GM06990 (cell line): ENCODE data around the gene TBC1D5.

Experiments
- DNase-seq: peaks from one replicate; pipeline ENCODE4 v3.0.0-alpha.2; 2011; ENCODE audit not compliant: insufficient read length; ENCODE audit errors: extremely low read depth
- H3K27me3 ChIP-seq: replicated peaks from 2 replicates; pipeline ENCODE4 v1.6.0; 2011; ENCODE audit warnings: low read length; ENCODE audit not compliant: control insufficient read depth, insufficient read depth
- H3K36me3 ChIP-seq: 2 replicates; pipeline ENCODE4 v1.5.1; 2011; ENCODE audit warnings: low read length; ENCODE audit not compliant: control insufficient read depth, insufficient read depth
- H3K4me3 ChIP-seq: replicated peaks from 2 replicates; pipeline ENCODE4 v1.5.1; 2011; ENCODE audit warnings: low read depth, mild to moderate bottlenecking, control low read depth, low read length
- CTCF ChIP-seq: IDR thresholded peaks from 2 replicates; pipeline ENCODE4 v1.5.1; 2011; ENCODE audit warnings: low read length, control low read depth, mild to moderate bottlenecking, inconsistent platforms; ENCODE audit not compliant: insufficient read depth, poor library complexity, severe bottlenecking

Gene TBC1D5

GRCh38 chr3:17257269-17257668 lies 485.2 kb downstream of the TBC1D5 start:
- Histone ChIP-seq H3K36me3 (no peaks in the 10 kb centered on the region), H3K4me3 (no peak overlapping the region), H3K27me3 (no peaks in the 10 kb centered on the region)
- no peak for DNase-seq
- TF ChIP-seq CTCF: no peak

- no peak overlapping the region for H3K4me3 ChIP-seq
- H3K36me3 ChIP-seq: no peaks in the 10 kb centered on the region
- no peaks in the 10 kb centered on the region for H3K27me3 ChIP-seq
- no peak for DNase-seq
- TF ChIP-seq CTCF: no peak
These were observed 498.8 kb downstream of the TBC1D5 start for GRCh38 chr3:17243621-17244020.

GRCh38 chr3:17239417-17239816 lies 503.0 kb downstream of the TBC1D5 start:
- Histone ChIP-seq H3K4me3 (no peak overlapping the region), H3K27me3 (no peaks in the 10 kb centered on the region), H3K36me3 (peaks cover 1% of the 10 kb centered on the region; the same call in 1 of the 2 replicates)
- no peak for TF ChIP-seq CTCF
- no peak for DNase-seq

GRCh38 chr3:17238023-17238422 lies 504.4 kb downstream of the TBC1D5 start:
- Histone ChIP-seq H3K36me3 (peaks cover 1% of the 10 kb centered on the region; the same call in 1 of the 2 replicates), H3K4me3 (no peak overlapping the region), H3K27me3 (no peaks in the 10 kb centered on the region)
- no peak for DNase-seq
- TF ChIP-seq CTCF: no peak

GRCh38 chr3:17235310-17235709 lies 507.1 kb downstream of the TBC1D5 start:
- no peak for TF ChIP-seq CTCF
- no peak overlapping the region for H3K4me3 ChIP-seq

GRCh38 chr3:17234382-17234781 lies 508.0 kb downstream of the TBC1D5 start:
- DNase-seq: no peak
- TF ChIP-seq CTCF: no peak
- no peak overlapping the region for H3K4me3 ChIP-seq

More at GRCh38 chr3:17235310-17235709, 507.1 kb downstream of the TBC1D5 start:
- no peaks in the 10 kb centered on the region for H3K27me3 ChIP-seq
- H3K36me3 ChIP-seq: peaks cover 1% of the 10 kb centered on the region; the same call in 1 of the 2 replicates
- no peak for DNase-seq

More at GRCh38 chr3:17234382-17234781, 508.0 kb downstream of the TBC1D5 start:
- H3K27me3 ChIP-seq: no peaks in the 10 kb centered on the region
- peaks cover 1% of the 10 kb centered on the region; the same call in 1 of the 2 replicates for H3K36me3 ChIP-seq
